GM21825 (cell line): Measurements from ENCODE around the gene PSMB5.

Source experiments
- ATAC-seq: cut with Tn5 transposase; IDR thresholded peaks from one replicate; pipeline ENCODE4 v1.9.1; 2021; ENCODE audit warnings: mild to moderate bottlenecking, moderate library complexity; ENCODE audit not compliant: unreplicated experiment

The PSMB5 gene

DNA sequence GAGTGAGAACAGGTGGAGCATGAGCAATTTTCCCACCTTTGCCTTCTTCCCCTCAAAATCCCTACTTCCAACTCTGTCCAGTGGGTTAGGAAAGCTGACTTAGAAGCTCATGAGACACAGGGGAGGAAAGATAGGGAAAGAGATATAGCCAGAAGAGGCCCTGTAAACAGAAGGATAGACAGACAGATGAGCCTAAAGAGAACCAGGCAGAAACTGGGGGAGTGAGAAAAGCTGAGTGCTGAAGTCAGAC is 57.3 kb downstream of the PSMB5 start:
- ATAC-seq = no peak

DNA sequence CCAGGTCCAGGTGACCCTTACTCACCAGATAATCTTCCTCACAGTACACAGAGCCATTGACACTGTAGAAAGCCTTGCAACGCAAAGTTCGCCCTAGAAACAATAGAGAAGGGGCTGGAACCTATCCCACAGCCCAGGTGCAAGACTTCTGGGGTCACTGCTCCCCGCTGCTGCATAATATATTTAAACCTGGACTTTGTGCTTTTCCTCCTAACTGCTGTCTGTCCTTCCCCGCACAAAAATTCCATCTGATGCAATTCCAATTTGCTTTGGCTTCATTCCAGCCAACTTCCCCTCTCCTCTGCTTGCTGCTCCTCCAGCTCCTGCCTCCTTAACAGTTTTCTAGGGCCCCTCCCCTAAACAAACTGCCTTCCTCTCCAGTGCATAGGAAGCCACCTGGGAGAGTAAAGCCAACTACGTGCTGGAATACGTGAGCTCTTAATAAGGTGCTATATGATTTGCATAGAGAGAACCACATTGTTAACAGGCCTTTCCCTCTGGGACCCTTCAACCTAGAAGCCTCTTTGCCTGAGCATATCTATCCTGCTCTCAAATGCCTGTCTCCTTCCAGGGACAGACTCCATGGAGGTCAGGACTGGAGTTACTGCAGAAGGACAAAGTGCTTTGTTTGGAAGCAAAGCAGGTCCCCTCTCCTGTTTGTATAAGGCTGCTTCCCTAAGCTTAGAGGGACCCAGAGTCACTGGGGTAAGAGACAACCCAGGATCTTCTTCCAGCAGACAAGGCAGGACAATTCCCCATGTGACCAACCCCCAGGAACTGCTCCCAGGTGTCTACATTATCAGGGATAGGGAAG is 57.9 kb downstream of the PSMB5 start:
- no peak for ATAC-seq
